NCI-H2081 (cell line): ENCODE data around the gene TUBB3.
"Not testable (repeated sequence)": the region's sequence is repeated elsewhere in the genome, so short reads cannot be mapped to it uniquely, and the experiment has no call there.

Experiments used
- DNase-seq, 2 experiments: peaks; one replicate each; lab custom pipeline; 2025; lab: John Stamatoyannopoulos, UW

TUBB3 gene

GRCh38 chr16:89918453-89919347 lies 4.4 kb upstream of the TUBB3 start, which contains the start of gene MC1R:
Gene MC1R (plus strand): TSS chr16:89918862. CDS start chr16:89919259, 397 bp downstream.
- no peak for DNase-seq

DNA sequence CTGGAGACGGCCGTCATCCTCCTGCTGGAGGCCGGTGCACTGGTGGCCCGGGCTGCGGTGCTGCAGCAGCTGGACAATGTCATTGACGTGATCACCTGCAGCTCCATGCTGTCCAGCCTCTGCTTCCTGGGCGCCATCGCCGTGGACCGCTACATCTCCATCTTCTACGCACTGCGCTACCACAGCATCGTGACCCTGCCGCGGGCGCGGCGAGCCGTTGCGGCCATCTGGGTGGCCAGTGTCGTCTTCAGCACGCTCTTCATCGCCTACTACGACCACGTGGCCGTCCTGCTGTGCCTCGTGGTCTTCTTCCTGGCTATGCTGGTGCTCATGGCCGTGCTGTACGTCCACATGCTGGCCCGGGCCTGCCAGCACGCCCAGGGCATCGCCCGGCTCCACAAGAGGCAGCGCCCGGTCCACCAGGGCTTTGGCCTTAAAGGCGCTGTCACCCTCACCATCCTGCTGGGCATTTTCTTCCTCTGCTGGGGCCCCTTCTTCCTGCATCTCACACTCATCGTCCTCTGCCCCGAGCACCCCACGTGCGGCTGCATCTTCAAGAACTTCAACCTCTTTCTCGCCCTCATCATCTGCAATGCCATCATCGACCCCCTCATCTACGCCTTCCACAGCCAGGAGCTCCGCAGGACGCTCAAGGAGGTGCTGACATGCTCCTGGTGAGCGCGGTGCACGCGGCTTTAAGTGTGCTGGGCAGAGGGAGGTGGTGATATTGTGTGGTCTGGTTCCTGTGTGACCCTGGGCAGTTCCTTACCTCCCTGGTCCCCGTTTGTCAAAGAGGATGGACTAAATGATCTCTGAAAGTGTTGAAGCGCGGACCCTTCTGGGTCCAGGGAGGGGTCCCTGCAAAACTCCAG lies 3.4 kb upstream of the TUBB3 start:
- no peak for DNase-seq

DNA sequence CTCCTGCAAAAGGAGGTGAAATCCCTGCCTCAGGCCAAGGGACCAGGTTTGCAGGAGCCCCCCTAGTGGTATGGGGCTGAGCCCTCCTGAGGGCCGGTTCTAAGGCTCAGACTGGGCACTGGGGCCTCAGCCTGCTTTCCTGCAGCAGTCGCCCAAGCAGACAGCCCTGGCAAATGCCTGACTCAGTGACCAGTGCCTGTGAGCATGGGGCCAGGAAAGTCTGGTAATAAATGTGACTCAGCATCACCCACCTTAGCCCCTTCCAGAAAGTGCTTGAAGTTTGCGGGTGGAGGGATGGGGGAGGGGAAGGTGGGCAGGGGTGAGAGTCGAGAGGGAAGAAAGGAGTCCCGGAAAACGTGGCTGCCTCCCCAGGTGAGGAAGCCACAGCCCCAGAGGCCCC lies 2.4 kb upstream of the TUBB3 start:
- DNase-seq = no peak

DNA sequence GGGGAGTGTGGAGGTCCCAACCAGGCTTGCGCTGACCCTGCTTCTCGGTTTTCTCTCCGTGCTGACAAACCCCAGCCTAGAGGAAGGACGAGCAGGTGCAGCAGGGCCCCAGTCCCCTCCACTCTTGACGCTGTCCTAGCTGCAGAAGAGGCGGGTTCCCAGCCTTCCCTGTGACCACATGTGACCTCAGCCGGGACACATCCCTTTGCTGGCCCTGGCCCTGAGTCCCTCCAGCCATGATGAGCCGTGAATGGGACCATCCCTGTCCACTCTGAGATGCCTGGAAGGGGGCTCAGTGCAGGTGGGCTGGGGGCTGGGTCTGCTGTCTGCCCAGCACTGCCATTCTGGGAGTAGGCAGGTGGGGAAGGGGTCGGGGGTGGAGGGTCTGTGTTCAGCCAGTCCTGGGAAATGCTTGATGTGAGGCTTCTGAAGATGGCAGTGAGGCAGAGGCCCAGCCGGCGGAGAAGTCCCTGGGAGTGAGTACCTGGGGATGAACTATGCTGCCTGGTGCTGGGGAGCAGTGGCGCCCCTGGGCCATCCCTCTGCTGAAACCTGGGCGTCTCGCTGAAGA lies 1.9 kb upstream of the TUBB3 start:
- DNase-seq = no peak

GRCh38 chr16:89921702-89922476 lies 1.3 kb upstream of the TUBB3 start:
- DNase-seq = peak in 1 of 2 experiments; percentile 5

DNA sequence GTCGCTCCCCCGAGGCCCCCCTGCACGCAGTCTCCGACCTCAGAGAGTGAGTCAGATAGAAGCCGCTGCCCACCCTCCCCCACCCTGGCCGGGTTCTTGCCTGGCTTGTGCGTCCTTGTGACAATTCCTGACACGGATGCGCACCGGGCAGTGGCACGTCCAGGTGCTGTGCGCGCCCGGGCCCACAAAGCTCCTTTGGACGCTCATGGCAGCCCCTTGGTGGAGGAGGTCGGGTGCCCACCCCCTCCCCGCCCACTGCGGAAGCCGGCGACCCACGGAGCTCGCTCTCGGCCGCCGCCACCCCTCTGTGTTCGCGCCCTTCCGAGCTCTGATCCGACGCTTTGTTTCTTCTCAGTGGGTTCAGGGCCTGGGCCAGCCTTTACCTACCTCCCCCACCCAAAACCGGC lies 662 bp upstream of the TUBB3 start:
- DNase-seq = peak in 1 of 2 experiments; percentile 35

- DNase-seq = peak; percentile 39 to 62
These were observed 626 bp downstream of the TUBB3 start for GRCh38 chr16:89923640-89924296.

- peak; percentile 49 to 70 for DNase-seq
These were observed 1.3 kb downstream of the TUBB3 start for GRCh38 chr16:89924297-89924924.

DNA sequence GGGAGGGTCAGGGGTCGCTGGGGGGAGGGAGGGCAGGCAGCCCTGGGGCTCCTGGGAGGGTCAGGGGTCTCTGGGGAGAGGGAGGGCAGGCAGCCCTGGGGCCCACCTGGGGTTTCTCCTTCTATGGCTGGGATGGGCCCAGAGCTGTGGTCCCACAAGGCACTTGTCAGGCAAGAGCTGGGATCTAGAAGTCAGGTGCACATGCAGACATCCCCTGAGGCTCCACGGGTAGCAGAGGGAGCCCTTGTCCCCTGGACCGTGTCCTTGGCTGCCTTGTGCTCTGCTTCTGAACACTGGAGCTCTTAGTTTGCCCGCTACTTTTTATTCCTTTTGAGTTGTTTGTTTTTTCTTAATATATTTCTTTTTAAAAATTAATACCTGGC lies 1.8 kb downstream of the TUBB3 start:
- DNase-seq = peak in 1 of 2 experiments; percentile 21

GRCh38 chr16:89925596-89926079 lies 2.5 kb downstream of the TUBB3 start:
- no peak for DNase-seq

- no peak for DNase-seq
These were observed 8.3 kb downstream of the TUBB3 start for GRCh38 chr16:89931305-89931896.

DNA sequence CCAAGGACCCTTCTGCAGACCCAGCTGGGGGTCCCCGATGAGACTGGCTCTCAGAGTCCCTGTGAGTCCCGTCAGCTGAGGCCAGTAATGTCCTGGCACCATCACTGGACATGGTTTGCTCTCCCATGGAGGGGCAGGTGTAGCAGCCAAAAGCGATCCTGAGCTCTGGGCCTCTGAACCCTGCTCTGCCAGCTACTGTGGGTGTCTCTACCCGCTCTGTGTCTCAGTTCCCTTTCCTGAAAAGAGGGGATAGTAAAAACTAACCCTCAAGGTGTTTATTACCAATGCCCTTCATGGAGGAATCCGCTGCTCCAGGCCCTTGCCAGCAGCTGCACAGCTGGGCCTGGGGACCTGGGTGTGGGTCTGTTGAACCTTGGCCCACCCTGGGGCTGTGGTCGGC lies 8.8 kb downstream of the TUBB3 start:
- DNase-seq = no peak

- DNase-seq = not testable (repeated sequence)
These were observed 10.9 kb downstream of the TUBB3 start for GRCh38 chr16:89934019-89934418.

DNA sequence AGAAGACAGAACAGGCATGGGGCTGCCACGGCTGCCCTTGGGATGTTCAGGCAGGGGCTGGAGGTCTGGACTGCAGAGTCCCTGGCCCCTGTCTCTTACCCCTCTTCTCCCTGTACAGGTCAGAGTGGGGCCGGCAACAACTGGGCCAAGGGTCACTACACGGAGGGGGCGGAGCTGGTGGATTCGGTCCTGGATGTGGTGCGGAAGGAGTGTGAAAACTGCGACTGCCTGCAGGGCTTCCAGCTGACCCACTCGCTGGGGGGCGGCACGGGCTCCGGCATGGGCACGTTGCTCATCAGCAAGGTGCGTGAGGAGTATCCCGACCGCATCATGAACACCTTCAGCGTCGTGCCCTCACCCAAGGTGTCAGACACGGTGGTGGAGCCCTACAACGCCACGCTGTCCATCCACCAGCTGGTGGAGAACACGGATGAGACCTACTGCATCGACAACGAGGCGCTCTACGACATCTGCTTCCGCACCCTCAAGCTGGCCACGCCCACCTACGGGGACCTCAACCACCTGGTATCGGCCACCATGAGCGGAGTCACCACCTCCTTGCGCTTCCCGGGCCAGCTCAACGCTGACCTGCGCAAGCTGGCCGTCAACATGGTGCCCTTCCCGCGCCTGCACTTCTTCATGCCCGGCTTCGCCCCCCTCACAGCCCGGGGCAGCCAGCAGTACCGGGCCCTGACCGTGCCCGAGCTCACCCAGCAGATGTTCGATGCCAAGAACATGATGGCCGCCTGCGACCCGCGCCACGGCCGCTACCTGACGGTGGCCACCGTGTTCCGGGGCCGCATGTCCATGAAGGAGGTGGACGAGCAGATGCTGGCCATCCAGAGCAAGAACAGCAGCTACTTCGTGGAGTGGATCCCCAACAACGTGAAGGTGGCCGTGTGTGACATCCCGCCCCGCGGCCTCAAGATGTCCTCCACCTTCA lies 11.7 kb downstream of the TUBB3 start:
- no peak for DNase-seq

DNA sequence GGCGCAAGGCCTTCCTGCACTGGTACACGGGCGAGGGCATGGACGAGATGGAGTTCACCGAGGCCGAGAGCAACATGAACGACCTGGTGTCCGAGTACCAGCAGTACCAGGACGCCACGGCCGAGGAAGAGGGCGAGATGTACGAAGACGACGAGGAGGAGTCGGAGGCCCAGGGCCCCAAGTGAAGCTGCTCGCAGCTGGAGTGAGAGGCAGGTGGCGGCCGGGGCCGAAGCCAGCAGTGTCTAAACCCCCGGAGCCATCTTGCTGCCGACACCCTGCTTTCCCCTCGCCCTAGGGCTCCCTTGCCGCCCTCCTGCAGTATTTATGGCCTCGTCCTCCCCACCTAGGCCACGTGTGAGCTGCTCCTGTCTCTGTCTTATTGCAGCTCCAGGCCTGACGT lies 12.5 kb downstream of the TUBB3 start:
- DNase-seq = not testable (repeated sequence)

DNA sequence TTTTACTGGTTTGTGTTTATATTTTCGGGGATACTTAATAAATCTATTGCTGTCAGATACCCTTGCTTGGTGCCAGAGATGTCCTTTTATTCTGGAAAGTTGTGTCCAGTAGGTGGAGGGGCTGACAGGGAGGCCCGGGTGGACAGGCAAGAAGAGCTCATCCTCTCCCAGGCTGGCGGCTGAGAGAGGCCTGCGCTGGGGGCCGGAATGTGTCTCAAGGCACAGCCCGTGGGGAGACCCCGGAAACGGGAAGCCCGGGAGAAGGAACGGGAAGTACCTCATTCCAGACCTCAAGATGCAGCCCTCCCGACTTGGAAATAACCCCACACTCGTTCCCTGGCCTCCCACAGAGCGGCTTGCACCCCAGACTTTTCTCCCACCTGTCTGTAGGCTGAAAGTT lies 12.9 kb downstream of the TUBB3 start:
- DNase-seq = no peak

DNA sequence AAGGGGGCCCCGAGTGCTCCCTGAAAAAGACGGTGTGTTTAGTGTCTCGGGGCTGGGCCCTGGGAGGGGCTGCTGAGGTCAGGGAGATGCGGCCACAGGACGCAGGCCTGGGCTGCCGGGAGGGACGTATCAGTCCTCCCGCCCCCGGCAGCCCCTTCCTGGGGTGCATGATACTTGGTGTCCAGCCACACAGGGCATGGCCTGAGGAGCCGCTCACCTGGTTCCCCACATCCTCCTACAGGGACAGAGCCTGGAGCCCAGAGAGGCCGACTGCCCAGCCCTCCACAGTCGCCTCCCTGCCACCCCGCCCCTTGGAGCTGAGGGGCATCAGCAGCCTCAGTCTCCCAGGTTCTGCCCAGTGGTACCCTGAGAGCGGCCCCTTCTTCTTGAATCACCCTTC lies 13.4 kb downstream of the TUBB3 start:
- DNase-seq = no peak

- DNase-seq = no peak
These were observed 13.8 kb downstream of the TUBB3 start for GRCh38 chr16:89936981-89937380.
